ENCODE data around the gene PRKCE. TPM values are rescaled to one million over a fixed set of nuclear protein-coding genes. Genes with fewer than 3 reads are reported as not detected.

Gene PRKCE
- total RNA-seq, 1 experiment from 2014 or later, result 1.3 TPM

GRCh38 chr2:45981384-45981930 lies 330.0 kb downstream of the PRKCE start:
- Histone ChIP-seq H3K14ac (ENCODE audit: insufficient read depth, low read length) (no peak overlapping the region), H3K4ac (ENCODE audit: low read depth, low read length) (no peak overlapping the region), H3K79me1 (ENCODE audit: insufficient read depth, low read depth, low read length, poor library complexity, severe bottlenecking) (no peaks in the 10 kb centered on the region), H3K56ac (ENCODE audit: insufficient read length, low read depth, low read length) (no peak overlapping the region), H3T11ph (ENCODE audit: low read length) (no peak overlapping the region), H3K4me1 (ENCODE audit: insufficient read depth, low read length) (no peaks in the 10 kb centered on the region), H4K91ac (ENCODE audit: insufficient read length, low read depth, low read length) (no peak overlapping the region), H2AFZ (ENCODE audit: low read length) (no peak overlapping the region), H2BK12ac (ENCODE audit: insufficient read length, low read depth, low read length) (no peak overlapping the region), H3K9me3 (ENCODE audit: control insufficient read depth, low read depth, low read length) (no peaks in the 10 kb centered on the region), H3K27ac (ENCODE audit: insufficient read length, low read depth, low read length) (no peak overlapping the region), H3K79me2 (ENCODE audit: insufficient read depth, low read length) (no peaks in the 10 kb centered on the region), H3K23me2 (ENCODE audit: insufficient read length, low read depth, low read length, poor library complexity, severe bottlenecking) (no peaks in the 10 kb centered on the region), H2BK15ac (ENCODE audit: low read depth, low read length) (no peak overlapping the region), H3K9ac (ENCODE audit: extremely low read depth, insufficient read length, low read length) (no peak overlapping the region), H4K5ac (ENCODE audit: insufficient read length, low read depth, low read length) (no peak overlapping the region), H2BK20ac (ENCODE audit: low read depth, low read length, poor library complexity, severe bottlenecking) (no peak overlapping the region), H2AK5ac (ENCODE audit: insufficient read length, low read length) (no peak overlapping the region), H3K4me2 (ENCODE audit: insufficient read depth, insufficient read length, low read length) (no peak overlapping the region), H3K23ac (ENCODE audit: insufficient read length, low read depth, low read length) (no peak overlapping the region), H4K8ac (replicated peaks; ENCODE audit: insufficient read length, low read depth, low read length) (no peak overlapping the region), H4K20me1 (ENCODE audit: control insufficient read depth, insufficient read depth, insufficient read length) (no peaks in the 10 kb centered on the region), H2BK120ac (ENCODE audit: low read depth, low read length, poor library complexity, severe bottlenecking) (no peak overlapping the region), H3K18ac (ENCODE audit: insufficient read length, low read depth, low read length) (no peak overlapping the region), H3K27me3 (ENCODE audit: insufficient read depth, low read length) (no peaks in the 10 kb centered on the region), H2BK5ac (ENCODE audit: insufficient read length, low read length) (no peak overlapping the region)
- no peaks in the 10 kb centered on the region for H3K9me3 Mint-ChIP-seq
- DNase-seq, result no peak
- H3K4me3 Mint-ChIP-seq, result no peak overlapping the region
- TF ChIP-seq CTCF (conservative IDR thresholded peaks at IDR 0.05), result no peak
- H3K36me3 Mint-ChIP-seq (ENCODE audit: insufficient read depth in 1 of 3, low read depth in 3 of 3), result no peaks in the 10 kb centered on the region; a peak in 1 of 7 replicates
- no CpG with 5 or more reads among the region's 4 CpGs for WGBS (ENCODE audit: extremely low coverage, insufficient read length, low lambda C conversion rate)
- peaks cover 9% of the 10 kb centered on the region for H3K27me3 Mint-ChIP-seq (ENCODE audit: low read depth)
- peaks cover 0 to 3% of the 10 kb centered on the region in 2 experiments; a peak in 1 of 4 replicates for H3K4me1 Mint-ChIP-seq
- H3K27ac Mint-ChIP-seq, result no peak overlapping the region
